Gastrocnemius medialis (tissue), 4 donors: ENCODE measurements around the gene ZNF569.

Source experiments
- CTCF ChIP-seq, 5 experiments: fragments of 450-650 bp in 3 of 5; fragments of 200-600 bp in 2 of 5; sonication (generic) in 2 of 5; IDR thresholded peaks in 4 of 5; conservative IDR thresholded peaks in 1 of 5; 1 replicate in 4 of 5; 2 replicates in 1 of 5; pipeline ENCODE4 v1.5.1; 2016 to 2019; ENCODE audit warnings: antibody characterized with exemption in 5 of 5, mild to moderate bottlenecking in 3 of 5, moderate library complexity in 3 of 5
- POLR2A ChIP-seq, 2 donors: fragments of 450-650 bp; IDR thresholded peaks; one replicate each; pipeline ENCODE4 v1.6.1; 2017; ENCODE audit warnings: antibody characterized with exemption in 2 of 2, mild to moderate bottlenecking in 2 of 2, moderate library complexity in 2 of 2

GRCh38 chr19:37467608-37468090, 405 bp upstream of the ZNF569 start:
- no peak for TF ChIP-seq CTCF (IDR thresholded peaks at IDR 0.05 in 4 of 5, conservative IDR thresholded peaks at IDR 0.05 in 1 of 5)
- no peak for TF ChIP-seq POLR2A (IDR thresholded peaks at IDR 0.05)
